Bone marrow (tissue), 2 donors: ENCODE data around the gene NID1.
"Not testable (repeated sequence)": the region's sequence is repeated elsewhere in the genome, so short reads cannot be mapped to it uniquely, and the experiment has no call there.

Experiments used
- DNase-seq, 2 donors: peaks; one replicate each; lab custom pipeline; 2025; lab: John Stamatoyannopoulos, UW

Gene NID1

DNA sequence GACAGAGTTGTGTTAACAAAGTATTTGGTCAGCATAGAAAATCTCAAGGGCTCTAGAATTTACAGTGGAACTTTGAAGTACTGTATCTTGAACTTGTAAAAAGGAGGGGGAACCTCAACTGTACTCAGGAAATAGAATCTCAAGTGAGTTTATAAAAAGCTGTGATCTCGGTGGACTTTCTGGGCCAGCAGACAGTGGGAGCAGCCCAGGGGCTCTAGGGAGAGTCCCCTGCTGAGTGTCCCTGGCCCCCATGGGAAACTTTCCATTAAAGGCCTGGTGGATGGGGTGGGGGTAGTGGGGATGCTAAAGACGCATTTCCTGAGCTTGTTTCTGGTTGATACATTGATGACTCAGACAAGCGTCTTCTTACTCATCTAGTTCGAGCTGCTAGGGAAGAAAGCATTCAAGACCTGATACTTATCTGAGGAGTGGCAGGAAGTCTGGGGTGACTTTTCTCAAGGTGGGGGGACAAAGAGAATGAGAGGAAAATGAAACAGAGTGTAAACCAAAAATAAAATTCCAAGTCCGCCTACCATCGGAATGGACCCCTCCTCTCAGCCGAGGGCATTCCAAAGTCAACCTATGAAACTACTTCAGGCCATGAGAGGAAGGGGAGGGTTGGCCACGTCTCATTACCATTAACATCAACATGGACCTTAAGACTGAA is 65.5 kb downstream of the NID1 start:
- peak; percentile 36 to 74 for DNase-seq

GRCh38 chr1:235998812-235999211 is 66.1 kb downstream of the NID1 start:
- no peak for DNase-seq

DNA sequence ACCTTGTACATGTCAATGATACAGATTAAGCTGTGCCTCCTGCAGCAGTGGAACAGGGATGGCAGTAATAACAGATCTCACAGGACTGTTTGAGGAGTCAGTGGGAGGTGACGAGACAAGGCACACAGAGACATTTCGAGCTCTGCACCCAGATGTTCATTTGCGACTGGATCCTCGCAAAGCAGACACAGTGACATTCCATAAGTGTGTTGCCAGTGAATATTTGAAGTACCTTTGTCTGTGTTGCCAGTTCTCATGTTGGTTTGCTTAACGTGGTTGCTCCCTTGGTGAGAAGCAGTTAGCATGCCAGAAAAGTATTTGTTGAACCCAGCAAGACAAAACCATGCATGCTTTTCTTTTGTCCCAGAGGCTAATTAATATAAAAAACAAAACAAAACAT is 67.0 kb downstream of the NID1 start:
- DNase-seq: no peak

DNA sequence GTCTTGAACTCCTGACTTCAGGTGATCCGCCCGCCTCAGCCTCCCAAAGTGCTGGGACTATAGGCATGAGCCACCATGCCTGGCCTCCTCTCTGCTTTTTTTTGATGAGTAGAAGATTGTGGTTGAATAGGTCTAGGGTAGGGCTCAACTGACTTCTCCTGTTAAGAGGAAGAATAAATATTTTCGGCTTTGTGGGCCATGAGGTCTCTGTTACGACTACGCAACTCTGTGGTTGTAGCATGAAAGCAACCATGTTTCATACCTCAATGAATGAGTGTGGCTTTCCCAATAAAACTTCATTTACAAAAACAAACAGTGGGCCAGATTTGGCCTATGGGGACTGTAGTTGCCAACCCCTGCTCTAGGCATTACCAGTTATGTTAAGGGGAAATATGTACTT is 67.8 kb downstream of the NID1 start:
- DNase-seq: no peak

DNA sequence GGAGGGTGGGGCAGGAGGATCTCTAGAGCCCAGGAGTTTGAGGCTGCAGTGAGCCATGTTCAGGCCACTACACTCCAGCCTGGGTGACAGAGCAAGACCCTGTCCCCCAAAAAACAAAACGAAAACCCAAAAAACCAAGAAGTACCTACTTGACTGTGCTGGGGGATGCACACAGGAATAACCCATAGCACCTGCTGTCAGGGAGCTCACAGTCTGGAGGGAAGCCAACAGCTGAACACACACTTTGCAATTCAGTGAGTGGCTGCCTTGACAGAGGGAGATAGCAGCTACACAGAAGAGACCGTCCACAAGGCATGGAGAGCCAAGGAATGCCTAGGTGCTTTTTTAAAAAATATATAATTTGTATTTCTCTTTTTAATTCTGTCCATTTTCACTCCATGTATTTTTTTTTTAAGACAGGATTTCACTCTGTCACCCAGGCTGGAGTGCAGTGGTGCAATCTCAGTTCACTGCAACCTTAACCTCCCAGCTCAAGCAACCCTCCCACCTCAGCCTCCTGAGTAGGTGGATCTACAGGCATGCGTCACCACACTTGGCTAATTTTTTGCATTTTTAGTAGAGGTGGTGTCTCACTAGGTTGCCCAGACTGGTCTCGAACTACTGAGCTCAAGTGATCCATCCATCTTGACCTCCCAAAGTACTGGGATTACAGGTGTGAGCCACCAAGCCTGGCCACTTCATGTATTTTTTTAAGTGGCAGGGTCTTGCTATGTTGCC is 68.7 kb downstream of the NID1 start:
- no peak for DNase-seq

GRCh38 chr1:235995511-235995910 is 69.4 kb downstream of the NID1 start:
- DNase-seq: no peak

DNA sequence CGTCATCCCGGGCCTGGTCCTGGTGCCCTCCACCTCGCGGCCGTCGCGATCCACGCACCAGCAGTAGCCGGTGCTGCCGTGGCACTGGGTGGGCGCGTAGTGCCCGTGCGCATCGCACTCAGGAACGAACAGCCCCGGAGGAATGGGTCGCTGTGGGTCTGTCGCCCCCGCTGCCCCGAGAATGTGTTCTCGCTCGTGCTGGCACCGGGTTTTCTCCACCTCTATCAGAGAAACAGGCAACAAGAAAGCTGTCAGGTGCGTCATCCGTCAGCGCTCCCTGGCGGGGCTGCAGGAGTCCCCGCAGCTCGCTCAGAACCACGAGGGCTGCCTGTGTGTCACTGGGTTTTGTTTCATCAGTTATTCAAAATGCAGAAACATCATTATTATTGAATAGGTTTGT is 71.2 kb downstream of the NID1 start:
- DNase-seq: no peak

GRCh38 chr1:235992868-235993267 is 72.0 kb downstream of the NID1 start:
- DNase-seq: no peak

GRCh38 chr1:235992346-235992745 is 72.5 kb downstream of the NID1 start:
- DNase-seq: no peak

DNA sequence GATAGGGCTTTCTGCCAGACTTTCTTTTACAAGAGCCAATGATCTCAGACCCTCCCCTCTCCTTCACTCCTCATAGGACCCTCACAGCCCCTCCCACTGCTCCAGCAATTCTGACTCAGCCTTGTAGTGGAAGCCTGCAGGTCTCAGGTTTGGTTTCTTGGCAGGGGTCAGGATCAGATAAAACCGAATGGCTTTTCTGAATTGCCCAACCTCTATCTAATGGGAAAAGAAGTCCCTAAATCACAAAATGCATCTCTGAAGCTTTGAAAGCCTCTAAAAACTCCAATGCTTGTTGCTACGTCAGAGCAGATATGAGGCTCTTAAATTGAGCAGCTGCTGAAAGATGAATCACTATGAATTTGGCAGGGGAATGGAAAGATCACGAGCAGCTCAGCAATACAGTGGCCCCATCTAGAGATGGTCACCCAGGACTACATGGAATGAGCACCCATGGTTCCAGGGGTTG is 74.5 kb downstream of the NID1 start:
- no peak for DNase-seq

DNA sequence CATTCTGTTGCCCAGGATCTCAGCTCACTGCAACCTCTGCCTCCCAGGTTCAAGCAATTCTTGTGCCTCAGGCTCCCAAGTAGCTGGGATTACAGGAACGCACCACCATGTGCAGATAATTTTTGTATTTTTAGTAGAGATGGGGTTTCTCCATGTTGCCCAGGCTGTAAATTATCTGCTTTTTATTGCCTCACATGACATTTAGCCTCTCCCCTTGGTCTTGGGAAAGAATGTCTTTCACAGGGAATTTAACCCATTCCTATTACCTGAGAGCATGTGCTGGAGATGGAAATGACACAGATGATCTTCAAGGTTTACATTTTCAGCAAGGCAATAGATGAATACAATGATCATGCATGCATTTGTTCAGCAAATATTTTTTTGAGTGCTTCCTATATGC is 75.8 kb downstream of the NID1 start:
- DNase-seq: no peak

DNA sequence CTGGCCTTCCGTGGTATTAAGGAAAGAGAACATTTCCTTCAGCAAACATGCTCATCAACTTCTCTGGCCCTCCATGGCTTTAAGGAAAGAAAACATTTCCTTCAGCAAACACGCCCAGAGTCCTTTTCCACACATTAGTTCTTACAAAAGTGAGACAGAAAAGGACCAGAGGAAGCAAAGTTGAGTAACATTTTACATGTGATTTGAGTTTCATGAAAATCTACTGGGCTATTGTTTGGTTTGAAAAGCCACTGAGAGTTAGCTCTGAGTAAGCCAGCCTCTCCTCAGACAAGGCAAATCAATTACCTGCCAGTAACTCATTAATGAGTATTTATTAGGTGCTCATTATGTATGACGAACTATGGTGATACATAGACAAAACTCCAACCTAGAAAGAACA is 78.0 kb downstream of the NID1 start:
- DNase-seq: no peak

DNA sequence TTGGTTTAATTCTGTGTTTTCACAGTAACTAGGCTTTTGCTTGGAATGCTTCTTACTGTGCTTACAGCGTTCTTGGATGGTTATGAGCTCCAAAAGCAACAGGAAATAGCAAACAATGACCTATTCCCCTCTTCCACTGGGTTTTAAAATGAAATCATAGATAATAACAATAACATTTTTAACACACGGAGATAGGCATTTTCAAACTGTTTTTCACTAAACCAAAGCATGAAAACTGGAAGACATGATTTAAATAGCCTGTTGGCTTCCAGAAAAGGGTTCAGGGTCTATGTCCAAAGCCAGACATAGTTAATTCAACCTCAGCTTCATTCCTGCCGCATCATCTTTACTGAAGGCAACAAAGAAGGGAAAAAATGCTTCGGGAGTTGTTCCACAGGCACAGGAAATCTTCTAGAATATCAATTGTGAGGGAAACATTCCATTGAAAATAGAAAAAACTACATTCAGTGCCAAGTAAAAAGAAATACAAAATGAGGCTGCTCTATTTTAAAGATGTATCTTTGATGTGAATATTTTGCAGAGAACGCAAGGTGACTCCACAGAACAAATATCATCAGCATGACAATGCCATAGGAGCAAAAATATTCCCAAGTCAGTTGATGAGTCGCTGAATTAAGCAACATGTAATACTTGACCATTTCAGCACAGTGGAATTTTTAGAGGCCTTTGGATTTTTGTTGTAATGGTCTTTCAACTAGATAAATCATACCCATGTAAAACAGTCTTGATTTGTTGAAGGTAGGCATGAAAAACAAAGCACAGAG is 80.7 kb downstream of the NID1 start:
- no peak for DNase-seq

DNA sequence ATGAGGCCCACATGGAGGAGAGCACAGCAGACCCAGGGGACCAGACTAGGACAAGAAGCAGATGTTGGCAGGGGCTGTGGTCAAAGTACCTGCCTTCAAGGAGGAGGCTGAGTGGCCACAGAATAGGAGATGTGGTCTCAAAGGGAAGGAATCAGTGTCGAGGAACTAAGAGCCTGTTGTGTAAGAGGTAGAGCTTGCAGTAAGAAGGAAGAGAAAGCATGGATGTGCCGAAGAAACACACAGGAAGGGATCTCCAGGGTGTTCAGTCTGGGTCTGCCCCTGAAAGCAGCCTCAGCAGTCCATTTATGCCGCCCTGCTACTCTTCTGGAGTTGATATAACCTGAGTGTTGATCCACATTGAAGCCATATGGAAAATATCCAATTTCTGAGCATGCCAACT is 83.9 kb downstream of the NID1 start:
- no peak for DNase-seq

DNA sequence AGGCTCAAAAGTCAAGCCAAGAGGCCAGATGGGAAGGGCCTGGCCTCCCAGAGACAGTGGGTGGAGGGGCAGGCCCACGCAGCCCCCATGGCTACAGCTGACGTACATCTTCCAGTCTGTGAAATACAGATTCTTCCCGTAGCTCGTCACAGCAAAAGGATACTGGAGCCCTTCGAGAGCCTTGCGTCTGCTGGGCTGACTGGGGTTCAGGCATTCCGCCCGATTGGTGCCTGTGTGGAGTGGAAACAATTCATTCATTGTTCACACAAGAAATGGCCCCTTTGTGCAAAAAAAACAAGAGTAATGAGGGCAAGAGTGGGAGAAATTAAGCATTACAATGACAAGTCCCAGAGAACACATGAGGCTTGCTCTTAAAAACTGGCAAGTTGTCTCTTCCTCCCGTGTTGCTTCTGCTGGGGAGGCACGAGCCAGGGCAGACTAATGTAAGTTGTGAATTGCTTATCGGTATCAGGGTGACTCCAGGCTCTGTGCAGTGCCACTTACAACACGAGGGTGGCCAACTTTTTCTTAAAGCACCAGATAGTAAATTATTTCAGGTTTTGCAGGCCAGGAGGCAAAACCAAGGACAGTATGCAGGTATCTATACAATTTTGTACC is 85.1 kb downstream of the NID1 start:
- no peak for DNase-seq

DNA sequence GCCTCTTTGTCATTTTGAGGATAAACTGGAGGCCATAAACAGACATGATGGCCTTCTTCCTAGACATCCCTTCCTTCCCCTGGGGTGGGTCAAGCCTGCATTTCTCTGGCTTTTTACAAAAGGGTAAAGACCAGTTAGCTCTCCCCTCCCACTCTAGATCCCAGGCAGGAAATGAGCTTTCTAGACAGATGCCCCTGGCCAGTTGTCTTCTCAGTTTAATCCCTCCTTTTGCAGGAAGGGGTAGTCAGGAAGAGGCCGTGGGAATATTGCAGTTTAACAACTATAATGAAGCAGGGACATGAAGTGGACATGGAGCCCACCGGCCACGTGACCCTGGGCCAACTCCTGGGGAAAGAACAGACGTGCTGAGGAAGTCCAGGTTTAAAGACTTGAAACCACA is 85.7 kb downstream of the NID1 start:
- DNase-seq: no peak

- DNase-seq: no peak
Measured at GRCh38 chr1:235976490-235976889, 88.4 kb downstream of the NID1 start.

DNA sequence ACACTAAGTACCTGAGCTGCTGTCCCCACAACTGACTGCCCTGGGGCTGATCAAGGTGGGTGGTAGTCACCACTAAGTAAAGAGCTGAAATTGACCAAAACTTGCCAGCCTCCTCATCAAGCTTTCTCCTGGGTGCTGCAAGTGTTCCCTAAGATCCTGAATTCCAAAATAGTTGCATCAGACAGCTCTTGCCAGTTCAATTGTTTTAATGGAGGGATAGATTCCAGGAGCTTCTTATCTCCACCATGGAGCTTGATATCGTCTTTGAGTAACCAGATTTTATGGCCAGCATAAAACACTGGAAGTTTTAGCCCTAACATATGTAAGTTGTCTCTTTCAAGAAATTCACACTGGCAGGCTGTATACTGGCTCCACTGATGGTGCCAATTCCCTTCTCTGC is 90.3 kb downstream of the NID1 start:
- no peak for DNase-seq

GRCh38 chr1:235972691-235973090 is 92.2 kb downstream of the NID1 start:
- DNase-seq: not testable (repeated sequence)

DNA sequence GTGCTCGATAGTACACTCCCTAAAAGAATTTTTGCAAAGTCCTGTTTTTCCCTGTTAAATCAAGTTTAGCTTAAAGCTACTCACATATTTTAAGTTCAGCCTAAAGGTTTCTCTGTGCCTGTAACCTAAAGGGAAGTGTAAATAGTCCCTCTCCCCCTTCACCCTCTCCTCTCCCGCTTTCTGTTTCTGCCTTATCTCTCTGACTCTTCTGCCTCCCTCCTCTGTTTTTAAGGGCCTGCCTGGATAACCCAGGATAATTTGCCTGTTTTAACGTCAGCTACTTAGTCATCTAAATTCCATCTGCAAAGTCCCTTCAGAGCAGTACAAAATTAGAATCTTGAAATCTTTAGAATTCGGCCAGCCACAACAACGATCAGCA is 92.6 kb downstream of the NID1 start:
- peak in 1 of 2 donors; percentile 16 for DNase-seq

- DNase-seq: peak; percentile 83 to 93
Measured at GRCh38 chr1:235971571-235972310, 93.1 kb downstream of the NID1 start.

DNA sequence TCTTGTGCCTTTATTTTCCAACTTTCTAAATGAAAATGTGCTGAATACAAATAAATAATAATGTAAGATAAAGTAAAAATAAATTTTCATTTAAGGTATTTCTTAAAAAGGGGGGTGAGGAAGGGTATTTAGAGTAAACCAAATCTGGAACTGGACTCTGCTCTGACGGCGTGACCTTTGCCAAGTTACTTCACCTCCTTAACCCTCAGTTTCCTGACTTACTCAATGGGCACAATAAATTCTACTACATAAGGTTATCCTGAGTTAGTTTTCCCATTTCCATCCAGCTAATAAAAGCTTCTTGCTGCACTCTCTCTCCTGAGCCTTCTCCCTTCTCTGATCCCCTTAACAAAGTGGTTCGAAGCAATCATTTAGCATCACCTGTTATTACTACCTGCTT is 93.9 kb downstream of the NID1 start:
- no peak for DNase-seq
